Thyroid gland (tissue), 4 donors: Measurements from ENCODE around the gene CBARP. TPM values are rescaled to one million over a fixed set of nuclear protein-coding genes. Genes with fewer than 3 reads are reported as not detected.

ENCODE experiments used
- DNase-seq, 2 donors: peaks; one replicate each; pipeline ENCODE4 v3.0.0-alpha.2; 2019
- H3K27ac ChIP-seq, 3 donors: fragments of 200-600 bp; sonication (generic); 1 replicate in 2 of 3; 2 replicates in 1 of 3; pipeline ENCODE4 v1.5.1; 2016 to 2019; ENCODE audit warnings: mild to moderate bottlenecking in 1 of 3, moderate library complexity in 1 of 3
- H3K27me3 ChIP-seq: fragments of 200-600 bp; sonication (generic); one replicate; pipeline ENCODE4 v1.5.1; 2019
- H3K36me3 ChIP-seq, 2 donors: fragments of 200-600 bp; sonication (generic); one replicate each; pipeline ENCODE4 v1.5.1; 2016 to 2019
- H3K4me1 ChIP-seq, 2 donors: fragments of 200-600 bp; sonication (generic); one replicate each; pipeline ENCODE4 v1.5.1; 2017 to 2019
- H3K4me3 ChIP-seq, 3 donors: fragments of 200-600 bp; sonication (generic); replicated peaks in 1 of 3; 1 replicate in 2 of 3; 2 replicates in 1 of 3; pipeline ENCODE4 v1.5.1; 2016; ENCODE audit warnings: mild to moderate bottlenecking in 1 of 3
- H3K9me3 ChIP-seq: fragments of 200-600 bp; sonication (generic); one replicate; pipeline ENCODE4 v1.5.1; 2017
- POLR2A ChIP-seq, 2 donors: fragments of 450-650 bp; IDR thresholded peaks; one replicate each; pipeline ENCODE4 v1.6.1; 2017; ENCODE audit warnings: antibody characterized with exemption in 2 of 2, mild to moderate bottlenecking in 2 of 2, moderate library complexity in 1 of 2
- WGBS, 2 donors: methylation state at CpG; one replicate each; pipeline ENCODE4 v1.1.5; 2017; 5-methylcytosine and 5-hydroxymethylcytosine counted together
- intact Hi-C: fragments of 100-400 bp; cut with DNase I; formaldehyde crosslinking; loops from one replicate; pipeline ENCODE4 v1.15.1; 2023
- total RNA-seq, 4 donors: library from RNA; depleted of rRNA; stranded (reverse); fragments of >200 nt; gene quantifications; one replicate each; pipeline ENCODE4 v1.2.3, GENCODE V29; 2016
- TF ChIP-seq, protein P1 (sequence below), 6 experiments: fragments of 200-600 bp in 3 of 6; fragments of 450-650 bp in 3 of 6; sonication (generic) in 3 of 6; IDR thresholded peaks; one replicate each; pipeline ENCODE4 v1.5.1; 2016 to 2019; ENCODE audit warnings: antibody characterized with exemption in 6 of 6, mild to moderate bottlenecking in 2 of 6, inconsistent platforms in 1 of 6, moderate library complexity in 1 of 6

Gene CBARP
- total RNA-seq, 4 donors from 2014 or later: 0.73 to 3.2 (median 1.5) TPM

DNA sequence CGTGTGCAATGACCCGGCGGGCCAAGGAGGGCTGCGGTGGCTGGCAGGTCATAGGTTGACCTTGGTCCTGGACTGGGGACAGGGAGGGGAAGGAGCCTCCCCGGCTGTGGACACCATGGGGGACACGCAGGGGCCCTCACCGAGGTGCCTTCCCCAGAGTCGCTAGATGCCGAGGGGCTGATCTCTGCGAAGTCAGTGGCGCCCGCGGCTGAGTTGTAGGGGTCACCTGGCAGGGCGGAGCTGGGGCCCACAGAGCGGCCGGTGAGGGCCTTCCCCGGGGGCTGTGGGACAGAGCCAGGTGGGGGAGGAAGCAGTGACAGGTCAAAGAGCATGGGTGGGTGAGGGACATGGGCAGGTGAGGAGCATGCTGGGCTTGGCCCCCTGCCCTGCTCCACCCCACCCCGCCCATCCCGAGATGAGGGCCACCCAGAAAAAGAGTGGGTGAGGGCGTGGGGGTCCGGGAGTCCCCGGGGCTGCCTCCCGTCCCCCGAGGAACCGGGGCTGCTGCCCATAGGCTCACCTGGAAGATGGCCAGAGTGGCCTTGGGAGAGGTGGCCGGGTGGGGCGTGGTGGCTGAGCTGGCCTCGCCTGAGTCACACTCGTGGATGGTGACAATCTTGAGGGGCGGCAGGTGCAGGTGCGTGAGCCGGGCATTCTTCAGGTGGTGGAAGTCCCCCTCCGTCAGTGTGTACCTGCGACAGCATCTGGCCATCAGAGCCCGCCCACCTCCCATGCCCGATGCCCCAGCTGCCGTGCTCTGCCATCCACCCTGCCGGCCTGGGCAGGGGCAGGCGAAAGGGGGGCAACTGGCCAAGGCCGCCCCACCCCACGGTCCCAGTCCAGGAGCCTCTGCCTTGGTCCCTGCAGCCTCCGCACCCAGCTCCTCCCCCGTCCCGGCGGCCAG, 3.5 kb downstream of the CBARP start:
- WGBS, 2 donors: 93 to 95% methylated on average over 29 to 38 of the region's 45 CpGs
- DNase-seq: no peak
- no peak overlapping the region for H3K4me3 ChIP-seq
- no peaks in the 10 kb centered on the region for H3K9me3 ChIP-seq
- H3K27me3 ChIP-seq: no peaks in the 10 kb centered on the region
- H3K27ac ChIP-seq: no peak overlapping the region
- no peaks in the 10 kb centered on the region for H3K36me3 ChIP-seq
- H3K4me1 ChIP-seq: peaks cover 16 to 37% of the 10 kb centered on the region in 2 donors
- intact Hi-C loops: loop anchor here (10.0 kb wide), 1 partner anchor 310 kb away; the partner anchor contains the start of gene ARID3A
- TF ChIP-seq, protein P1, sequence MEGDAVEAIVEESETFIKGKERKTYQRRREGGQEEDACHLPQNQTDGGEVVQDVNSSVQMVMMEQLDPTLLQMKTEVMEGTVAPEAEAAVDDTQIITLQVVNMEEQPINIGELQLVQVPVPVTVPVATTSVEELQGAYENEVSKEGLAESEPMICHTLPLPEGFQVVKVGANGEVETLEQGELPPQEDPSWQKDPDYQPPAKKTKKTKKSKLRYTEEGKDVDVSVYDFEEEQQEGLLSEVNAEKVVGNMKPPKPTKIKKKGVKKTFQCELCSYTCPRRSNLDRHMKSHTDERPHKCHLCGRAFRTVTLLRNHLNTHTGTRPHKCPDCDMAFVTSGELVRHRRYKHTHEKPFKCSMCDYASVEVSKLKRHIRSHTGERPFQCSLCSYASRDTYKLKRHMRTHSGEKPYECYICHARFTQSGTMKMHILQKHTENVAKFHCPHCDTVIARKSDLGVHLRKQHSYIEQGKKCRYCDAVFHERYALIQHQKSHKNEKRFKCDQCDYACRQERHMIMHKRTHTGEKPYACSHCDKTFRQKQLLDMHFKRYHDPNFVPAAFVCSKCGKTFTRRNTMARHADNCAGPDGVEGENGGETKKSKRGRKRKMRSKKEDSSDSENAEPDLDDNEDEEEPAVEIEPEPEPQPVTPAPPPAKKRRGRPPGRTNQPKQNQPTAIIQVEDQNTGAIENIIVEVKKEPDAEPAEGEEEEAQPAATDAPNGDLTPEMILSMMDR (IDR thresholded peaks at IDR 0.05): no peak
- TF ChIP-seq POLR2A (IDR thresholded peaks at IDR 0.05): no peak

DNA sequence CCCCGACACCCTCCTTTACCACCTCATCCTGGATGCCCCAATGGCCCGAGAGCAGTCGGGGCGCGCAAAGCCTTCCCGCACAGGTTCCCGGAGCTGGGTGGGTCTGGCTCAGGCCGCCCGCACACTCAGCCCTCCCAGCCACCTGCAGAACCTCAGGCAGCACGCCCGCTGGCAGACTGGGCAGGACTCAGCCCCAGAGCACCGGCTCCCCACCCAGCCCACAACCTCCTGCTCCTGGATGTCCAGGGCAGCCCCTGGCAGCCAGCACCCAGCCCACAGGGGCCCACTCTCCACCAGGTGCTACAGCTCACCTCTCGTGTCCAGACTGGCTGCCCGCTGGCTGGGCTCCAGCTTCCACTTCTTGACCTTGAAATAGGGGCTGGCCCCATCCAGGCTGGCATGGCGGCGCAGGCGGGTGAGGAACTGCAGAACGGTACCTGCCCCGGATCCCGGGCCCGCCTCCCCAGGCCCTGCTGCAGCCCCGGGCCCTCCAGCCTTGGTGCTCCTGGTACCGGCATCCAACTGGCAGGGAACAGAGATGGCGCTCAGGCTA, 4.6 kb downstream of the CBARP start:
- no peaks in the 10 kb centered on the region for H3K27me3 ChIP-seq
- DNase-seq: peak; percentile 74 to 78
- intact Hi-C loops: loop anchor here (10.0 kb wide), 1 partner anchor 308 kb away; the partner anchor contains the start of gene ARID3A
- peaks cover under 1 to 1% of the 10 kb centered on the region in 2 donors for H3K36me3 ChIP-seq
- TF ChIP-seq, protein P1 (IDR thresholded peaks at IDR 0.05): no peak
- TF ChIP-seq POLR2A (IDR thresholded peaks at IDR 0.05): no peak
- no peak overlapping the region for H3K4me3 ChIP-seq
- 80 to 83% methylated on average over 1 to 17 of the region's 24 CpGs for WGBS, 2 donors
- peak overlapping the region in 1 of 3 donors; percentile 17 for H3K27ac ChIP-seq
- no peaks in the 10 kb centered on the region for H3K9me3 ChIP-seq
- peaks cover 14 to 31% of the 10 kb centered on the region in 2 donors for H3K4me1 ChIP-seq

DNA sequence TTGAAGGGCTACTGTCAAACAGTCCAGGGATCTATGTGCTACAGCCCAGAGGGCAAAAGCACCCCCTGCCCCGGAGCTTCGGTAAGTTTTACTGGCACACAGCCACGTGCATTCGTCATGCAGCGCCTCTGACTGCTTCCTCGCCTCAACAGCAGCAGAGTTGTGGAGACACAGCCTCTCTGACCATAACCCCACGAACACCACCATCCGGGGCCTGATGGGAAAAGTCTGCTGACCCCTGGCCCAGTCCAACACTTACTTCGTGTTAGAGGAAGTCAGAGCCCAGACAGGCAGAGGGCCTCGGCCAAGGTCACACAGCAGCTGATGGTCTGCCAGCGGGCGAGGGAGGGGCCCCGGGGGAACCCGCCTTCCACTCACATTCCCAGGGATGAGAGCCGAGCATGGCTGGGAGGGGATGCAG, 5.1 kb downstream of the CBARP start:
- no peak for TF ChIP-seq POLR2A (IDR thresholded peaks at IDR 0.05)
- TF ChIP-seq, protein P1 (IDR thresholded peaks at IDR 0.05): no peak
- Histone ChIP-seq H3K36me3 (peaks cover 6 to 7% of the 10 kb centered on the region in 2 donors), H3K27ac (peak overlapping the region; percentile 14 to 42 (median 17)), H3K9me3 (no peaks in the 10 kb centered on the region), H3K27me3 (no peaks in the 10 kb centered on the region), H3K4me3 (no peak overlapping the region), H3K4me1 (peaks cover 12 to 29% of the 10 kb centered on the region in 2 donors)
- 15 to 49% methylated on average over 5 to 12 of the region's 15 CpGs for WGBS, 2 donors
- peak; percentile 65 to 72 for DNase-seq
- intact Hi-C loops: loop anchor here (10.0 kb wide), 1 partner anchor 308 kb away; the partner anchor contains the start of gene ARID3A

DNA sequence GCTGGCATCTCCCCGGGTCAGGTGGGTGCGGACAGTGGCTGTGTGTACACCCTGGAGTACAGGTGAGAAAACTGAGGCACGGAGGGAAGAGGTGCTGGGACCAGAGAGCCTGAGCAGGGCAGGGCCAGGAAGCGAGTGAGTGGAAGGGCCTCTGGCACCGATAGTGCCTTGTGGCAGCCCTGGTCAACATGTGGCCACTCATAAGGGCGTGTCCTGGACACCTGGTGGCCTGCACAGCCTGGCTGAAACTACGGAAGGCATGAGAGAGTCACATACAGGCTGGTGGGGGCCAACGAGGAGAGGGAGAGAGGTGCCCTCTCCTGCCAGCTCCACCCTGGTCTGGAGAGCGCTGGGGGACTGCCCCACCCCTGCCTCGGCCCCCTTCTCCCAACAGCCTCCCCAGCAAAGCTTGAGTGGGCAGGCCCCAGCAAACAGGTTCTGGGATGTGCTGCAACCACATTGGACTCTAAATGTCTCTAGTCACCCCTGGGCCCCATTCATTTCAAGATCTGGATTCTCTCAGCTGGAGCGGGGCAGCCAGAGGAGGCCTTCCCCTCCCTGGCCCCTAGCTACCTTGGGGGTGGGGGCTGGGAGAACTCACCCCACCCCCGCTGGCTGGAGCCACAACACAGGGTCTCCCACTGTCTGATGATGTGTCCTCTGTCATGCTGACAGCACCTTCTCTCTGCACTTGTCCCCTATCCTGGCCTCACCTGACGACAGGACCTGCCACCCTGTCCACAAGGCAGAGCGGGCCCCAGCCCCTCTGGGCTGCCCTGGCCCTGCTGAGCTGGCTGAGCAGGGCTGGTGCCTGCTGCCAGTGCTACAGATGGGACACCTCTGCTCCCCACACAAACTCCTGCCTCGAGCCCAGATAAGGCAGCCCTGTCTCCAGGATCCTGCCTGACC, 5.8 kb downstream of the CBARP start:
- WGBS, 2 donors: 73 to 74% methylated on average over 9 to 13 of the region's 15 CpGs

More for the DNA sequence above, 5.8 kb downstream of the CBARP start:
- intact Hi-C loops: loop anchor here (10.0 kb wide), 1 partner anchor 307 kb away; the partner anchor contains the start of gene ARID3A
- DNase-seq: peak; percentile 47 to 48
- Histone ChIP-seq H3K9me3 (no peaks in the 10 kb centered on the region), H3K27me3 (no peaks in the 10 kb centered on the region), H3K4me3 (no peak overlapping the region), H3K36me3 (peaks cover 12% of the 10 kb centered on the region in 2 donors), H3K4me1 (peaks cover 8 to 24% of the 10 kb centered on the region in 2 donors), H3K27ac (peak overlapping the region; percentile 5 to 42 (median 14))
- TF ChIP-seq POLR2A (IDR thresholded peaks at IDR 0.05): no peak
- TF ChIP-seq, protein P1 (IDR thresholded peaks at IDR 0.05): no peak
